ENCODE measurements around the gene FXYD3.
A peak's percentile ranks its signal among the peaks of the same experiment; 100 is the strongest.

The FXYD3 gene

GRCh38 chr19:35106291-35106583, 9.4 kb upstream of the FXYD3 start:
- no peak for DNase-seq (ENCODE audit: low read depth in 2 of 2)

GRCh38 chr19:35106898-35107541, 8.6 kb upstream of the FXYD3 start:
- no peak for DNase-seq (ENCODE audit: low read depth in 2 of 2)

DNA sequence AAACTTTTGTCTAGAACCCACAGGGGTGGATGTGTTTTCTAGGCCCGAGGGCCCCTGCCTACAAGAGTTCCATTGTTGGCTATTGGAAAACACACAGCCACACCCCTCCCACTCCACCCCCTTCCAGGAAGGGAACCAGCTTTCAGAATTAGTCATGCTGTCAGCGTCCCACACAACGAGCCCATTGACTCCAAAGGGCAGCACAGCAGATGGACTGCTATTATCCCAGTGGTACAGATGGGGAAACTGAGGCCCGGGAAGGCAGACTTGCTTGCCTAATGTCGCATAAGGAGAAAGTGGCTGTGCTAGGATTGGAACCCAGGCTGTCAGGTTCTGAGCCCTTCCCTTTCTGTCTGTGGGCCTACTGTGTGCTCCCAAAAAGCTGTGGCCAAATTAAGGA, 8.1 kb upstream of the FXYD3 start:
- DNase-seq (ENCODE audit: low read depth in 2 of 2): no peak

- no peak for DNase-seq (ENCODE audit: low read depth in 2 of 2)
These were observed 6.9 kb upstream of the FXYD3 start for GRCh38 chr19:35108730-35109129.

DNA sequence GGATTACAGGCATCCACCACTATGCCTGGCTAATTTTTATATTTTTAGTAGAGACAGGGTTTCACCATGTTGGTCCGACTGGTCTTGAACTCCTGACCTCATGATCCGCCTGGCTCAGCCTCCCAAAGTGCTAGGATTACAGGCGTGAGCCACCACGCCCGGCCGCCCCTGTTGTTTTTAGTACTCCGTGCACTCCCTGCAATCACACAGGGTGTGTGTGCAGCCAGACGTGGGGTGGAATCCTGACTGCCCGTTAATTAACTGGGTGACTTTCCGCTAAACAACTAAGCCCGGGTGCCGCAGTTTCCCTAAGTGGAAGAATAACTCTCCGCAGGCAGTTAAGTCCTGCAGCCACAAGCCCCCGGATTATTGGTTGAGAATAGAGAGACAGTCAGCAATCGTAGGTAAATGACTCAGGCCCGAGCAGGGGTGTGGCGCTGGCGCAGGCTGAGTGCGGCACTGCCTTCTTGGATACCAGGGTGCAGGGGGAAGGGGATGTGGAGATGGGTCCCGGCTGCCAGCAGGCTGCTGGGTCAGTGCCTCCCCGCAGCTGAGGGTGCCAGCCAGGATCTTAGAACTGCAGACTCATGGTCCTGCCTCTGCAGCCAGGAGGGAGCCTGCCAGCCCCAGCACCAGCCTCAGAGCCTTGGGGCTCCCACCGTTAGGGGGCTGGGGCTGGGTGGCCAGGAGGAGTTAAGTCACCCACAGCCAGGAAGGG, 6.1 kb upstream of the FXYD3 start:
- no peak for DNase-seq (ENCODE audit: low read depth in 2 of 2)

DNA sequence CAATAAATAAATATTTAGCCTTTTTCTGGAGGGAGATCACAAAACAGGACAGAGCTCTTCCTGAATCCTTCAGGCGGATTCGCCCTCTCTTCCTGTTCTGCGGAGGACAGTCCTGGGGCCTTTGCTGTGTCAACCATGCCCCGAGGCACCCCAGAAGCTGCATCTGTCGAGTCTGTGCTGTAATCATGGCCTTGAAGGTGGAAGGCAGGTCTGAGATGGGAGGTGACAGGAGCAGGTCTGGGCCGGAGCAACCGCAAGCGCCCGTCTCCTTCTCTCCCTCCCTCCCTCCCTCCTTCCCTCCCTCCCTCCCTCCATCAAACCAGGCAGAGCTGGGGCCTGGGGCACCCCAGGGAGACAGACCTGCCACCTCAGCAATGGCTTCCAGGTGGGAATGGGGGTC, 4.6 kb upstream of the FXYD3 start:
- DNase-seq (ENCODE audit: low read depth in 2 of 2): no peak

DNA sequence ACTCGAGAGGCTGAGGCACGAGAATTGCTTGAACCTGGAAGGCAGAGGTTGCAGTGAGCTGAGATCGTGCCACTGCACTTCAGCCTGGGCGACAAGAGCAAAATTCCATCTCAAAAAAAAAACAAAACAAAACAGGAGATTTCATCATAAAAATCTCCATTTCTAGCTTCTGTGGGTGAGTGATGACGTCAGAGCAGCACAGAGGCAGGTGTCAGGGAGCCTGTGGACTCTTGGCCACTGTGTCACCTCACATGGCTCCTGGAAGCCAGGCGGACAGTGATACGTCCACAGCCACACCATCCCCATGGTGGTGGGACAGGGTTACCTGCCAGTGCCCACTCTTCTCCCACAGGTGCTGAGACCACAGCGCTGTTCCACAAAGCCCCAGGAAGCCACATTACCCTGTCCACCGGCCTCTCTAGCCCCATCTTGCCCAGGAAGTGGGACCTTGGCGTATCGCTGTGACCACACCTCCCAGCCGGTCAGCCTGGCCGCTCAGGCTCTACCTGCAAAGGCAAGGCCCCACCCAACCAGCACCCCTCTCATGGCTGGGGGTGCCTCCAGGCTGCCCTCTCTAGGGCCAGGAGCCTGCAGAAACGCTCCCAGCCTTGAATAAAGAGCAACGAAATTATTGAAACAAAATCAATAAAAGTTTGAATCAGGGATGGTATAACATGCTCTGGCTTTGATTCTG, 2.5 kb upstream of the FXYD3 start:
- DNase-seq (ENCODE audit: low read depth in 2 of 2): no peak

DNA sequence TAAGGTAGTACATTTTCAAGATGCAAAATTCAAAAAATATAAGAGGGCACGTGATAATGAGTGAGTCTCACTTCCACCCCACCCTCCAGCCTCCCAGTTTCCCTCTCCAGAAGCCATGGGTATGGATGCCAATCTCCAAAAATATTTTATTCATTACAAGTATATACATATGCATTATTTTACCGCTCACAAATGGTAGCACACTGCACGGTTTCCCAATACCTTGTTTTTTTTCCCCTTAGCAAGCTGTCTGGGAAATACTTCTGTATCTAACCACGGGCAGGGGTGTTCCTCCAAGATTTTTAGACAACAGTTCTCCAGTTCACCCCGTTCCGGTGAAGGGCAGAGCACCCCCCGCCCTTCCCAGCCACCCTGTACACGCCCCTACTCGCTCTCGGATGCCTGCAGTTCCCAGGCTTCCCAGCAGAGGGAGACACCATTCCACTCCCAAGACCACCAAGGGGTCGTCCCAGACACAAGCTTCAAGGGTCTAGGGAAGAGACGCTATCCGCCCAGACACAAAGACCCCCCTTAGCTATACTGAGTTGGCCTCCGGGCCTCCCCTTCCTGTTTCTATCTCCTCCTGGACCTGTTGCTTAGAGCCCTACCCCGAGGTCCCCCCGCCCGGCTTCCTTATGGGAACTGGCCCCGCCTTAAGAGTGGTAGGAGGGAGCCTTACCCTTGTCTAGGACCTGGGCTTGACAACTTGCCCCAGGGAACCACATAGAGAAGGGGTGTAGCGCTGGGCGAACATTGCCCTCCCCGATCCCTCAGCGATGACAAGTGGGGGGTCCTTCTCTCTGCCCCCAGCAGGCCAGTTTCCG, 1.1 kb upstream of the FXYD3 start:
- DNase-seq (ENCODE audit: low read depth in 2 of 2): peak; percentile 28 to 35

- DNase-seq (ENCODE audit: low read depth in 2 of 2): no peak
These were observed 614 bp downstream of the FXYD3 start for GRCh38 chr19:35116072-35116801.

DNA sequence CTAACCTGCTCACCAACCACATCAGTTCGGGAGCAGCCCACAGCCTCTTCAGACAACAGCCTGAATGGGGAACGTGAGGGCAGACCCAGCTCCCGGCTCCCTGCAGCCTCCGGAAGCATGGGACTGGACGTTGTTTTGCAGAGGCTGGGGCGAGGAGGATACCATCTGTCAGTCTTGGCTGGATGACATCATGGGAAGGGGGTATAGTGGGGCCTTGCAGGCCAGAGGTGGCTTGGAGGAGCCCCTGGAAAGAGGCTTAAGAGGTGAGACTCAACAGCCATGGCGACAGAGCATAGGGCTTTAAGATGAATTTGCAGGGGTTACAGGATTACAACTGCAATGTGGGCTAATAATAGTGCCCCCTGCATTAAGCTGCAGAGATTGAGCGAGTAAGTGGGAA, 1.5 kb downstream of the FXYD3 start:
- no peak for DNase-seq (ENCODE audit: low read depth in 2 of 2)

DNA sequence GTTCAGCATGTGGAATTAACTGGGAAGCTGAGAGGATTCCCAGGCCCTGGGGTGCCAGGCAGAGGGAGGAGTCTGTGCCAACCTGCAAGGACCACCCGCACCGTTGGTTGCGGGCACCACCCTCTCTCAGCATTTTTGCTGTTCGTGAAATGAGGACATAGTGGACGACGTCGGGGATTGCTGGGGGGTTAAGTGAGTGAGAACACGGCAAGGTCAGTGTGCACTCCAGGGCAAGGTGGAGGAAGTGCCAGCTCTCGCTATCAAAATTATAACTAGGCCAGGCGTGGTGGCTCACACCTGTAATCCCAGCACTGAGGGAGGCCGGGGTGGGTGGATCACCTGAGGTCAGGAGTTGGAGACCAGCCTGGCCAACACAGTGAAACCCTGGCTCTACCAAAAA, 2.2 kb downstream of the FXYD3 start:
- DNase-seq (ENCODE audit: low read depth in 2 of 2): no peak

GRCh38 chr19:35118268-35119020, 2.8 kb downstream of the FXYD3 start:
- DNase-seq (ENCODE audit: low read depth in 2 of 2): no peak

DNA sequence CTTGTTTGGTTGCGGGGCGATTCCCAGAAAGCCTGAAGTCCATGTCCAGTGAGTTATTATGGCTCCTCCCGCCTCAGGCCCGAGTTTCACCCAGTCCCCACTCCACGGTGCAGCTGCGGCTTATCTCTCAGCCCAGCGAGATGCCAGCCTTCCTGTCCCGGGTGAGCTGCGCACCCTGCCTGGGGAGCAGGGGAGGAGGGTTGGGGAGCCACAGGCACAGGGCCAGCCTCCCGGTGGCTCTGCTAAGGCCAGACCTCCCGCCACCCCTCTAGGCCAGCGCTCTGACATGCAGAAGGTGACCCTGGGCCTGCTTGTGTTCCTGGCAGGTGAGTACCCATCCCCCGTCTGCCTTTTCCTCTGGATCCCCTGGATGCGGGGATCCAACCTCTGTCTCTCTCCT, 3.5 kb downstream of the FXYD3 start:
- DNase-seq (ENCODE audit: low read depth in 2 of 2): no peak

GRCh38 chr19:35119578-35120155, 4.0 kb downstream of the FXYD3 start:
- no peak for DNase-seq (ENCODE audit: low read depth in 2 of 2)

DNA sequence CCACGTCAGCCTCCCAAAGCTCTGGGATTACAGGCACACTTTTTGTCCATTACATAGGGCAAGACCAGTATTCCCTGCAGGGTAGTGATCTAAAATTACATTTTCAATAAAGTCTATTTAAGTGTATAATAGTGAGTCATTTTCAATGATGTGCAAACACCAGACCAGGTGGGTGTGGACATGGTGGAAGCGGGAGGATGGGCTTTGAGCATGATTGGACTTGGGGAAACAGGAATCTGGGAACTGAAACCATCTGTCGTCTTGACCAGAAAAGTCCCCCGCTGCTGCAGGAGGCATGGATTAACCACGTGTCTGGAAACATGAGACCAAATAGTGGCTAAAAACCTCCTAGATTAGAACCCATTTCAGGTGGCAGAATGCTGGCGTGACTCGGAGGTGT, 4.9 kb downstream of the FXYD3 start:
- no peak for DNase-seq (ENCODE audit: low read depth in 2 of 2)

GRCh38 chr19:35120898-35121297, 5.3 kb downstream of the FXYD3 start:
- DNase-seq (ENCODE audit: low read depth in 2 of 2): no peak

DNA sequence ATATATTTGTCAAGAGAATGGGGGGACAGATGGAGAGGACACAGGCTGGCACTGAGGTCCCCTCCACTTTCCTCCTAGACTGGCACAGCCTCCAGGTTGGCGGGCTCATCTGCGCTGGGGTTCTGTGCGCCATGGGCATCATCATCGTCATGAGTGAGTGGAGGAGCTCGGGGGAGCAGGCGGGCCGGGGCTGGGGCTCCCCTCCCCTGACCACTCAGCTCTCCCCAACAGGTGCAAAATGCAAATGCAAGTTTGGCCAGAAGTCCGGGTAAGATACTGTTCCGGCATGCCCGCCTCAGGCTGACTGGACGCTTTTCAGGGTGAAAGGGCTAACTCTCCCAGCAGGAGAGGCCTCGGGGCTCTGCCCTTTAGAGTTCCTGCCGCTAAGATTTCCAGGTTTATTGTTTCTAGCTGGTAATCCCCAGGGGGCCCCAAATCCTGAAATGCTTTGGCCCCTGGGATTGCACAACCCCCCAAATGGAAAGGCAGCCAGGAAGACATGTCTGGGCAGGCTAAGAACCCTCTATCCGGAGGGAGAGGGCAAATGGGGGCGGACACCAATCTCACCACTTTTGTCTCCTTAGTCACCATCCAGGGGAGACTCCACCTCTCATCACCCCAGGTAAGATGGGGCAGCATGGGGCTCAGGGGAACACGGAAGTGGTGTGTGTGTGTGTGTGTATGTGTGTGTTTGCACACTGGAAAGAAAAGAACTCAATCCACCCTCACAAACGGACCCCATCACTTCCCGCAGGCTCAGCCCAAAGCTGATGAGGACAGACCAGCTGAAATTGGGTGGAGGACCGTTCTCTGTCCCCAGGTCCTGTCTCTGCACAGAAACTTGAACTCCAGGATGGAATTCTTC, 7.3 kb downstream of the FXYD3 start:
- no peak for DNase-seq (ENCODE audit: low read depth in 2 of 2)

- no peak for DNase-seq (ENCODE audit: low read depth in 2 of 2)
These were observed 8.0 kb downstream of the FXYD3 start for GRCh38 chr19:35123573-35123972.
